Dedifferentiated amniotic fluid mesenchymal stem cell (primary cell): ENCODE results near the gene OR6C76.

Experiments
- DNase-seq: peaks from one replicate; pipeline ENCODE4 v3.0.0-alpha.2; 2016; ENCODE audit errors: extremely low spot score

OR6C76 gene

GRCh38 chr12:55469291-55469690 is 43.2 kb downstream of the OR6C76 start:
- DNase-seq = no peak

DNA sequence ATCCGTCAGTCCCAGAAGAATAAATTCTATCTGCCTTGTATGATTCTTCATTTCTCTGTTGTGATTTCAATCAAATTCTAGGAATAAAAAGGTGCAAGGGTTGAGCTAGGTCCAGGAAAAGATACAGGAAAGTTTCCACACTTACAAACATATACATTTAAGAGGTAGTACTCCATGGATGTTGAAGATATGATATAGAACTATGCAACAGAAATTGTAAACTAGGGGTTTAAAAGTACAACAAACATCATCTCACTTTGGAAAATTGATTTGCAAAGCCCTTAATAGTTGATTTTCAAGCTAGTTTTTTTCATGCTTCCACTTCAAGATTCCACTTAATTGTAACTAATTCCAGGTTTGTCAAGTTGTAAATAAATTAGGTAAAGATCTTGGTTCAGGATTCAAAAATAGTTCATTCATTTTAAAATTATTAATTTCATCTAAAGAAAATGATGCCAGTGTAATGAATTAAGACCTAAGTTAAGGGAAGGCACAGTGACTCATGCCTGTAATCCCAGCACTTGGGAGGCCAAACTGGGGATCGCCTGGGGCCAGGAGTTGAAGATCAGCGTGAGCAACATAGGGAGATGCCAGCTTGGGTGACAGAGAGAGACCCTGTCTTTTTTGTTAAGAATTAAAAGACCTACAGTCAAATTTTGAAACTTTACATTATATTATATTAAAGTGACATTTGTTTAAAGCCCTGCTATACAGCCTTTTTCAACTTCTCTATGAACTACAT is 44.2 kb downstream of the OR6C76 start, which contains the start of gene OR6C70:
Gene OR6C70, minus strand, starts transcription at position 51 of the 742 bp plus-strand sequence. Its CDS starts 0 bp downstream, at position 51.
- no peak for DNase-seq

DNA sequence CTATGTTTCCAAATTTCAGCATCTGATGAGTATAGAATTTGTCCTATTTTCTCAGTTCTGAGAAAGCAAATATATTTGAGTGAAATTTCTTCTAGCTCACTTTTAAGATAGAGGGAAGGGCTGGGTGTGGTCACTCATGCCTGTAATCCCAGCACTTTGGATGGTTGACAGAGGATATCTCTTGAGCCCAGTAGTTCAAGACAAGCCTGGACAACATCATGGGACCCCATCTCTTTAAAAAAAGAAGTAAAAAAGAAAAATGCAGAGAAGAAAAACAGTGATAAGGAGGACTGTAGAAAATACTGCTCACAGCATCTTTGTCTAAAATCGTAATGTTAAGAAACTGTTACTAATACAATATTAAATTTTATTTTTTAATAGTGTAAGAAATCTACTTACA is 46.2 kb downstream of the OR6C76 start:
- no peak for DNase-seq
